Spinal cord (tissue), 10 donors: ENCODE measurements around the gene PLEKHG5. TPM values are rescaled to one million over a fixed set of nuclear protein-coding genes. Genes with fewer than 3 reads are reported as not detected.

Experiments used
- DNase-seq, 6 donors: peaks; one replicate each; pipeline versions ENCODE4 v3.0.0 to v3.0.0-alpha.2; 2013 to 2015; ENCODE audit warnings: low spot score in 6 of 6, low read depth in 4 of 6
- H3K27ac ChIP-seq: one replicate; pipeline ENCODE4 v1.5.1; 2013; ENCODE audit warnings: low read depth, low read length, control low read depth
- H3K27me3 ChIP-seq: one replicate; pipeline ENCODE4 v1.6.1; 2013; ENCODE audit warnings: low read length; ENCODE audit not compliant: control insufficient read depth, insufficient read depth
- H3K36me3 ChIP-seq: one replicate; pipeline ENCODE4 v1.6.1; 2013; ENCODE audit warnings: low read length; ENCODE audit not compliant: control insufficient read depth, insufficient read depth
- H3K4me1 ChIP-seq: one replicate; pipeline ENCODE4 v1.6.1; 2013; ENCODE audit warnings: low read length; ENCODE audit not compliant: control insufficient read depth, insufficient read depth
- H3K4me3 ChIP-seq: one replicate; pipeline ENCODE4 v1.5.1; 2013; ENCODE audit warnings: low read depth, low read length, control low read depth
- H3K9me3 ChIP-seq: one replicate; pipeline ENCODE4 v1.6.1; 2013; ENCODE audit warnings: low read length; ENCODE audit not compliant: control insufficient read depth, insufficient read depth
- WGBS: methylation state at CpG from one replicate; pipeline ENCODE4 v1.1.5; 2013; ENCODE audit warnings: missing lambda C conversion rate; ENCODE audit not compliant: insufficient coverage; 5-methylcytosine and 5-hydroxymethylcytosine counted together
- long read RNA-seq, 4 donors: transcript quantifications; one replicate each; lab custom pipeline, GENCODE V29; 2026
- polyA plus RNA-seq, 2 donors: library from polyadenylated mRNA; unstranded; fragments of 120-200 nt; gene quantifications; one replicate each; pipeline ENCODE4 v1.2.1, GENCODE V29; 2013; ENCODE audit not compliant: insufficient read length in 2 of 2
- total RNA-seq, 2 donors: library from RNA; depleted of rRNA in 1 of 2; stranded (reverse); fragments of 120-200 nt in 1 of 2; fragments of >200 nt in 1 of 2; gene quantifications; one replicate each; pipeline versions ENCODE4 v1.2.3 to v1.2.4, GENCODE V29; 2013 to 2014
- donor health status: healthy.

PLEKHG5 gene, protein sequence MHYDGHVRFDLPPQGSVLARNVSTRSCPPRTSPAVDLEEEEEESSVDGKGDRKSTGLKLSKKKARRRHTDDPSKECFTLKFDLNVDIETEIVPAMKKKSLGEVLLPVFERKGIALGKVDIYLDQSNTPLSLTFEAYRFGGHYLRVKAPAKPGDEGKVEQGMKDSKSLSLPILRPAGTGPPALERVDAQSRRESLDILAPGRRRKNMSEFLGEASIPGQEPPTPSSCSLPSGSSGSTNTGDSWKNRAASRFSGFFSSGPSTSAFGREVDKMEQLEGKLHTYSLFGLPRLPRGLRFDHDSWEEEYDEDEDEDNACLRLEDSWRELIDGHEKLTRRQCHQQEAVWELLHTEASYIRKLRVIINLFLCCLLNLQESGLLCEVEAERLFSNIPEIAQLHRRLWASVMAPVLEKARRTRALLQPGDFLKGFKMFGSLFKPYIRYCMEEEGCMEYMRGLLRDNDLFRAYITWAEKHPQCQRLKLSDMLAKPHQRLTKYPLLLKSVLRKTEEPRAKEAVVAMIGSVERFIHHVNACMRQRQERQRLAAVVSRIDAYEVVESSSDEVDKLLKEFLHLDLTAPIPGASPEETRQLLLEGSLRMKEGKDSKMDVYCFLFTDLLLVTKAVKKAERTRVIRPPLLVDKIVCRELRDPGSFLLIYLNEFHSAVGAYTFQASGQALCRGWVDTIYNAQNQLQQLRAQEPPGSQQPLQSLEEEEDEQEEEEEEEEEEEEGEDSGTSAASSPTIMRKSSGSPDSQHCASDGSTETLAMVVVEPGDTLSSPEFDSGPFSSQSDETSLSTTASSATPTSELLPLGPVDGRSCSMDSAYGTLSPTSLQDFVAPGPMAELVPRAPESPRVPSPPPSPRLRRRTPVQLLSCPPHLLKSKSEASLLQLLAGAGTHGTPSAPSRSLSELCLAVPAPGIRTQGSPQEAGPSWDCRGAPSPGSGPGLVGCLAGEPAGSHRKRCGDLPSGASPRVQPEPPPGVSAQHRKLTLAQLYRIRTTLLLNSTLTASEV
- total RNA-seq: 10 to 100 TPM; 12.9 to 19.6 TPM
- polyA plus RNA-seq: 10 to 100 TPM; 25.9 to 32.9 TPM
- long read RNA-seq, donor 1, partial matches to known transcripts: 5 of 6 reads
- long read RNA-seq, donor 1, other reads (novel, unspliced or antisense): 0 of 6 reads
- long read RNA-seq, donor 2: 0 reads
- long read RNA-seq, donor 3, full-length matches to known transcripts: 1 of 1 reads
- long read RNA-seq, donor 3, partial matches to known transcripts: 0 of 1 reads
- long read RNA-seq, donor 3, other reads (novel, unspliced or antisense): 0 of 1 reads
- long read RNA-seq, donor 4, partial matches to known transcripts: 11 of 12 reads
- long read RNA-seq, donor 4, other reads (novel, unspliced or antisense): 0 of 12 reads

DNA sequence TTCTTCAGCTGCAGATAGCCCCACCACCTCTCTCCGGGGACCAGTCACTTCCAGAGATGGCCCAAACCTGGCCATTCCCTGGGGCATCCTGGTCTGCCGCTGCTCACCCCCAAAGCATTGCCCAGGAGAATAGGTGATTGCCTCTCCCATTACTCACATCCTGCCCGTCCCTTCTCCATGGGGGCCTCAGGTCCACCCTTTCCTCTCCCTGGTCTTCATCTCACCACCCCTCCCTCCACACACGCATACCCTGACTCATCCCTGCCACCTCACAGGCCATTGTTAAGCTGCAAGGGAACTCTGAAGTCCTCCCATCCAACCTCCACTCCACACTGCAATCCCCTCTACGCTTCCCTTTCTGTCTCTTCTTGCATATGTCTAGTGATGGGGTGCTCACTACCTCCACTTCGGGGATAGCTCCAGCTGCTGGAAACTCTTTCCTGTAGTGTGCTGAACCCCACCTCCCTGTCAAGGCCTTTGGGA lies at the start of gene PLEKHG5:
Gene PLEKHG5, minus strand, starts transcription at position 188 of the 483 bp plus-strand sequence. CDS start 14,096 bp downstream, outside the sequence.
- peaks cover 22% of the 10 kb centered on the region for H3K36me3 ChIP-seq
- peaks cover 60% of the 10 kb centered on the region for H3K4me1 ChIP-seq
- peaks cover under 1% of the 10 kb centered on the region for H3K27me3 ChIP-seq
- no peak for DNase-seq
- peak within 1 kb of the TSS; percentile 39 for H3K4me3 ChIP-seq
- H3K9me3 ChIP-seq: no peaks in the 10 kb centered on the region
- no peak within 1 kb of the TSS for H3K27ac ChIP-seq
- 67% methylated on average over 6 of the region's 6 CpGs for WGBS

- H3K36me3 ChIP-seq: peaks cover 49% of the 10 kb centered on the region
Observed at GRCh38 chr1:6538956-6539355, 47.5 kb upstream of the PLEKHG5 start.

DNA sequence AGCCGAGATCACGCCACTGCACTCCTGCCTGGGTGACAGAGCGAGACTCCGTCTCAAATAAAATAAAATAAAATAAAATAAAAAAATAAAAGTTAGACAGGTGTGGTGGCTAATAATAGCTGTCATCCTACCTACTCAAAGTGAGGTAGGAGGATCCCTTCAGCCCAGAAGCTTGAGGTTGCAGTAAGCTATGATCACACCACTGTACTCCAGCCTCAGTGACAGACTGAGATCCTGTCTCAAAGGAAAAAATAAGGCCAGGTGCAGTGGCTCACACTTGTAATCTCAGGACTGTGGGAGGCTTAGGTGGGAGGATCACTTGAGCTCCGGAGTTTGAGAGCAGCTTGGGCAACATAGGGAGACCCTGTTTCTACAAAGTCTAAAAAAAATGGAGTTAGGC lies 44.8 kb upstream of the PLEKHG5 start:
- WGBS: no CpG with 5 or more reads among the region's 5 CpGs
- no peak overlapping the region for H3K27ac ChIP-seq
- H3K4me3 ChIP-seq: no peak overlapping the region
- no peaks in the 10 kb centered on the region for H3K27me3 ChIP-seq
- H3K9me3 ChIP-seq: no peaks in the 10 kb centered on the region
- H3K4me1 ChIP-seq: no peaks in the 10 kb centered on the region
- no peak for DNase-seq
- peaks cover 51% of the 10 kb centered on the region for H3K36me3 ChIP-seq

More at GRCh38 chr1:6538956-6539355, 47.5 kb upstream of the PLEKHG5 start:
- Histone ChIP-seq H3K27me3 (no peaks in the 10 kb centered on the region), H3K9me3 (no peaks in the 10 kb centered on the region), H3K4me3 (no peak overlapping the region), H3K27ac (no peak overlapping the region), H3K4me1 (no peaks in the 10 kb centered on the region)
- DNase-seq: no peak
- no CpG with 5 or more reads among the region's 3 CpGs for WGBS

DNA sequence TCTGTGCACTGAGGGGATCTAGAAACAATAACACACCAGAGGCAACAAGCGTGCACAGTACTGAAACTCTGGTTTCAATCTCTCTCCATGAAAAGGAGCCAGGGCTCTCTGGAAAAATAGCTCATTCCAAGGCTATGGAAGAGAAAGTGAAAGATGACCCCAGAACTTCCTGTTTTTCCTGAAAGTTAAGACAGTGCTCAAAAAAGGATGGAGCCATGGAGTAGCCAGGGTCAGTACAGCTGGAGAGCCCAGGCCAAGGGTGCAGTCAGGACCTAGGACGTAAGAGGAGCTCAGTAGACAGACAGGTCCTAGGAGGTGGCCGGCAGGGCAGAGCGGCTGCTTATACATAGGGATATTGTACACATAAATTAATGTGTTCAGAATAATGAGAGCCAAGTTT lies 43.7 kb upstream of the PLEKHG5 start:
- Histone ChIP-seq H3K4me3 (no peak overlapping the region), H3K4me1 (no peaks in the 10 kb centered on the region), H3K9me3 (no peaks in the 10 kb centered on the region), H3K36me3 (peaks cover 51% of the 10 kb centered on the region), H3K27ac (no peak overlapping the region), H3K27me3 (no peaks in the 10 kb centered on the region)
- WGBS: 91% methylated on average over 4 of the region's 4 CpGs
- no peak for DNase-seq

GRCh38 chr1:6534248-6534822 lies 42.9 kb upstream of the PLEKHG5 start:
- H3K4me3 ChIP-seq: no peak overlapping the region
- peaks cover 56% of the 10 kb centered on the region for H3K36me3 ChIP-seq
- no peak overlapping the region for H3K27ac ChIP-seq
- H3K9me3 ChIP-seq: no peaks in the 10 kb centered on the region
- no peaks in the 10 kb centered on the region for H3K4me1 ChIP-seq
- WGBS: 91% methylated on average over 4 of the region's 8 CpGs
- H3K27me3 ChIP-seq: no peaks in the 10 kb centered on the region
- no peak for DNase-seq

DNA sequence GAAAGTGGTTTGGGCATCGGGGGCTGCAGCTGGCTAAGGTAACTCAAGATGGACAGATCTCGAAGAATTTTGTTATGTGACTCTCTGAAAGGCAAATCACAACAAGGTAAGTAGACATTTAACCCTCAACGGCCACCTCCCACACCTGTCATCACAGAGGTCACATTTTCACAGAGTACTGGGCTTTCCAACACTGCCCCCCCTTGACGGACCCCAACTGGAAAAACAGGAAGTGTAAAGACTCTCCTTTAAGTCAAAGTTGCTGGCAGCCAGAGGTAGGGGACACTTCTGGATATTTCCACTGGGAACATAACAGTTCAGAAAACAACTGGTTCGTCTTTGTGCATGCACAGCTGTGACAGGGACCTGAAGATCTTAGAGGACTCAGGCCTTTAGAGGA lies 40.5 kb upstream of the PLEKHG5 start:
- Histone ChIP-seq H3K9me3 (no peaks in the 10 kb centered on the region), H3K4me3 (no peak overlapping the region), H3K27me3 (no peaks in the 10 kb centered on the region), H3K27ac (no peak overlapping the region), H3K36me3 (peaks cover 75% of the 10 kb centered on the region), H3K4me1 (no peaks in the 10 kb centered on the region)
- DNase-seq: no peak
- WGBS: 97% methylated on average over 4 of the region's 5 CpGs

GRCh38 chr1:6530504-6531160 lies 39.2 kb upstream of the PLEKHG5 start:
- H3K4me3 ChIP-seq: no peak overlapping the region
- no peaks in the 10 kb centered on the region for H3K9me3 ChIP-seq
- WGBS: 98% methylated on average over 10 of the region's 13 CpGs
- no peaks in the 10 kb centered on the region for H3K4me1 ChIP-seq
- H3K27me3 ChIP-seq: no peaks in the 10 kb centered on the region
- H3K36me3 ChIP-seq: peaks cover 79% of the 10 kb centered on the region
- no peak overlapping the region for H3K27ac ChIP-seq
- DNase-seq: no peak

GRCh38 chr1:6528492-6528891 lies 37.0 kb upstream of the PLEKHG5 start:
- no peak for DNase-seq
- Histone ChIP-seq H3K4me1 (peaks cover 2% of the 10 kb centered on the region), H3K36me3 (peaks cover 74% of the 10 kb centered on the region), H3K27me3 (no peaks in the 10 kb centered on the region), H3K9me3 (no peaks in the 10 kb centered on the region), H3K4me3 (no peak overlapping the region), H3K27ac (no peak overlapping the region)
- 93% methylated on average over 5 of the region's 7 CpGs for WGBS
